HepG2 (cell line): ENCODE measurements around the gene RUNDC1. TPM values are rescaled to one million over a fixed set of nuclear protein-coding genes. Genes with fewer than 3 reads are reported as not detected.
A peak's percentile ranks its signal among the peaks of the same experiment; 100 is the strongest.

Experiments used
- IKZF1 ChIP-seq: fragments of 450-650 bp; IDR thresholded peaks from 2 replicates; pipeline ENCODE4 v1.7.1; 2016
- ISL2 ChIP-seq: sonication (generic); formaldehyde crosslinking; IDR thresholded peaks from 2 replicates; pipeline ENCODE4 v1.5.0; 2020; ENCODE audit warnings: missing genetic modification reagents
- KLF11 ChIP-seq: IDR thresholded peaks from 2 replicates; pipeline ENCODE4 v1.6.1; 2016; ENCODE audit warnings: missing compliant biosample characterization
- KLF6 ChIP-seq: IDR thresholded peaks from 2 replicates; pipeline ENCODE4 v1.8.0; 2016; ENCODE audit warnings: missing biosample characterization, missing genetic modification reagents
- NAIF1 ChIP-seq: sonication (generic); formaldehyde crosslinking; IDR thresholded peaks from 2 replicates; pipeline ENCODE4 v1.5.0; 2020; ENCODE audit warnings: mild to moderate bottlenecking, missing genetic modification reagents, borderline replicate concordance
- NR2C2 ChIP-seq: sonication (generic); formaldehyde crosslinking; IDR thresholded peaks from 2 replicates; pipeline ENCODE4 v1.4.0; 2020; ENCODE audit warnings: missing genetic modification reagents, mild to moderate bottlenecking, moderate library complexity, borderline replicate concordance
- NR2F2 ChIP-seq: IDR thresholded peaks from 2 replicates; pipeline ENCODE4 v1.6.1; 2012; ENCODE audit warnings: low read depth, inconsistent platforms, borderline replicate concordance
- PHF8 ChIP-seq: sonication (generic); formaldehyde crosslinking; IDR thresholded peaks from 2 replicates; pipeline ENCODE4 v1.5.0; 2020; ENCODE audit warnings: missing genetic modification reagents
- RFX3 ChIP-seq: IDR thresholded peaks from 2 replicates; pipeline ENCODE4 v1.6.1; 2016; ENCODE audit warnings: missing biosample characterization, missing genetic modification reagents
- SALL1 ChIP-seq: sonication (generic); formaldehyde crosslinking; IDR thresholded peaks from 2 replicates; pipeline ENCODE4 v1.8.0; 2022; ENCODE audit warnings: mild to moderate bottlenecking, missing genetic modification reagents
- SIN3B ChIP-seq: fragments of 150-350 bp; IDR thresholded peaks from 2 replicates; pipeline ENCODE4 v1.6.1; 2014; ENCODE audit warnings: low read length
- TAF1 ChIP-seq: sonication (generic); formaldehyde crosslinking; IDR thresholded peaks from 2 replicates; pipeline ENCODE4 v1.4.0; 2020; ENCODE audit warnings: missing genetic modification reagents
- TBX2 ChIP-seq: sonication (generic); formaldehyde crosslinking; IDR thresholded peaks from 2 replicates; pipeline ENCODE4 v1.5.0; 2020; ENCODE audit warnings: missing genetic modification reagents, mild to moderate bottlenecking, borderline replicate concordance
- TGIF2 ChIP-seq: IDR thresholded peaks from 2 replicates; pipeline ENCODE4 v1.6.1; 2016; ENCODE audit warnings: control low read depth, missing compliant biosample characterization
- TOE1 ChIP-seq: sonication (generic); formaldehyde crosslinking; IDR thresholded peaks from 2 replicates; pipeline ENCODE4 v1.4.0; 2020; ENCODE audit warnings: mild to moderate bottlenecking, missing genetic modification reagents
- ZFP37 ChIP-seq: sonication (generic); formaldehyde crosslinking; IDR thresholded peaks from 2 replicates; pipeline ENCODE4 v1.4.0; 2020; ENCODE audit warnings: missing genetic modification reagents, borderline replicate concordance
- ZFYVE20 ChIP-seq: sonication (generic); formaldehyde crosslinking; IDR thresholded peaks from 2 replicates; pipeline ENCODE4 v1.8.0; 2023; ENCODE audit warnings: low read depth, mild to moderate bottlenecking, moderate library complexity, missing genetic modification reagents, borderline replicate concordance
- ZNF12 ChIP-seq: sonication (generic); formaldehyde crosslinking; IDR thresholded peaks from 2 replicates; pipeline ENCODE4 v1.5.0; 2020; ENCODE audit warnings: missing genetic modification reagents
- ZNF235 ChIP-seq: sonication (generic); formaldehyde crosslinking; IDR thresholded peaks from 2 replicates; pipeline ENCODE4 v1.8.1; 2023; ENCODE audit warnings: mild to moderate bottlenecking, missing genetic modification reagents, borderline replicate concordance
- ZNF34 ChIP-seq: sonication (generic); formaldehyde crosslinking; IDR thresholded peaks from 2 replicates; pipeline ENCODE4 v1.4.0; 2020; ENCODE audit warnings: mild to moderate bottlenecking, missing genetic modification reagents, borderline replicate concordance
- ZNF549 ChIP-seq: sonication (generic); formaldehyde crosslinking; IDR thresholded peaks from 2 replicates; pipeline ENCODE4 v1.5.0; 2020; ENCODE audit warnings: missing genetic modification reagents
- ZNF724P ChIP-seq: sonication (generic); formaldehyde crosslinking; IDR thresholded peaks from 2 replicates; pipeline ENCODE4 v1.8.0; 2022; ENCODE audit warnings: missing genetic modification reagents, borderline replicate concordance
- ZNF83 ChIP-seq: sonication (generic); formaldehyde crosslinking; IDR thresholded peaks from 2 replicates; pipeline ENCODE4 v1.4.0; 2020; ENCODE audit warnings: missing genetic modification reagents, mild to moderate bottlenecking, borderline replicate concordance
- polyA plus RNA-seq, 8 experiments: library from polyadenylated mRNA; depleted of rRNA in 3 of 8; stranded (reverse) in 7 of 8; unstranded in 1 of 8; fragments of >200 nt; fragmentation: Illumina TruSeq in 4 of 8; extraction: Trizol in 4 of 8; gene quantifications; 2 replicates each; pipeline versions ENCODE4 v1.2.1 to v1.2.3, GENCODE V29; 2011 to 2016; ENCODE audit warnings: low read depth in 4 of 8, missing spikeins in 1 of 8, mixed read lengths in 1 of 8; ENCODE audit not compliant: insufficient read depth in 1 of 8
- total RNA-seq, 5 experiments: library from RNA; depleted of rRNA; stranded (reverse); fragments of >200 nt; fragmentation: Illumina TruSeq; extraction: Trizol; gene quantifications; 2 replicates each; pipeline ENCODE4 v1.2.3, GENCODE V29; 2016; ENCODE audit warnings: low read depth in 1 of 5
- TF ChIP-seq, protein P1 (sequence below): IDR thresholded peaks from 2 replicates; pipeline ENCODE4 v1.6.1; 2016; ENCODE audit warnings: low read depth
- TF ChIP-seq, protein P2 (sequence below): sonication (generic); formaldehyde crosslinking; IDR thresholded peaks from 2 replicates; pipeline ENCODE4 v1.5.1; 2020; ENCODE audit warnings: mild to moderate bottlenecking, missing genetic modification reagents
- TF ChIP-seq, protein P3 (sequence below): fragments of 450-650 bp; IDR thresholded peaks from 2 replicates; pipeline ENCODE4 v1.6.1; 2016

Gene RUNDC1
- total and polyA plus RNA-seq, 2 of the 13 experiments (the other 11 are each of a cell fraction or from before 2014, with no cell fraction given) = 10.3 to 11.4 TPM

DNA sequence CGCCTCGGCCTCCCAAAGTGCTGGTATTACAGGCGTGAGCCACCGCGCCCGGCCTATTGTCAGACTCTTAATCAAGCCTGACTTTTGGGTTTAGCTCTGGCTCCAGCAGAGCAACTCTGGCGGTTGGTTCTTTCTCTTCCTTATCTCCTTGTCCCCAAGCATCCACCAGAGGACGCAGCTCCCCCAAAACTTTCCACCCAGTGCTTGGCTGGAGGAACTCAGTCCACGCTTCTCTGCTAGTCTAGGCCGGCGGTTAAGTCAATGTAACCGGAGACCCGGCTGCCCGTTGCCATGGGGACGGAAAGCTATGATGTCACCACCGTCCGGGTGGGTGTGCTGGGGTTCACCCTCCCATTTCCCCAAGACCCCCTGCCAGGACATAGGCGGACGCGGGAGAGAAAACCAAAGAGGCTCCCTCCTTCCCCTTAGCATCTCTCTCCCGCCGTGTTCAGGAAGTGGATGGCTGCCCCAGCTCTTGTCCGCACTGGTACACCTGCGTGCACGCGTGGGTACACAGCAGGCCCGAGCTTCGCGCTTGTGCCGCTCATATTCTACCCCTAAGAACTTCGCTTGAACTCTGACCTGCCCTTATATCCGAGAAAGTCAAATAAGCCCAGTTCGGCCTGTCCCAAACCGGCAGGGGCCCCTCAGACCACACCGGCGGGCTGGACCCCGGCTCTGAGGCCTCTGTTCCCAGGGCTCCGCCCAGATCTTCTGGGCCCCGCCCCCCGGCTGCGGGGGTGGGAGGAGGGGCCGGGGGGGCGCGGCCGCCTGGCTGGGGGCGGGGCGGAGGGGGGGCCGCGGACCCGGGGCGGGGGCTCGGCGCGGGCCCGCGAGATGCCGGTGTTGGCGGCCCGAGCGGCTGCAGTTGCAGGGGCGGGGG is 44.3 kb downstream of the RUNDC1 start, which contains the start of gene RND2 (continued):
- TF ChIP-seq TBX2 (CRISPR knock-in tag) (0 out of 2 replicates have a peak, but pooled peaks have one; percentile 33), ZNF83 (CRISPR knock-in tag) (peak; percentile 91; the same call in 1 of the 2 replicates), NR2F2 (no peak), TGIF2 (CRISPR knock-in tag) (no peak), TAF1 (CRISPR knock-in tag) (no peak), SIN3B (0 out of 2 replicates have a peak, but pooled peaks have one; percentile 55), ISL2 (0 out of 2 replicates have a peak, but pooled peaks have one; percentile 40), ZFYVE20 (CRISPR knock-in tag) (no peak), ZNF235 (CRISPR knock-in tag) (no peak), ZNF549 (no peak), ZNF12 (CRISPR knock-in tag) (peak; percentile 55; the same call in 1 of the 2 replicates), RFX3 (CRISPR knock-in tag) (peak; percentile 96), ZFP37 (CRISPR knock-in tag) (no peak), TOE1 (0 out of 2 replicates have a peak, but pooled peaks have one; percentile 62), PHF8 (CRISPR knock-in tag) (peak; percentile 61), ZNF724P (CRISPR knock-in tag) (no peak), KLF6 (CRISPR knock-in tag) (peak; percentile 66; the same call in 1 of the 2 replicates), IKZF1 (no peak), NR2C2 (CRISPR knock-in tag) (peak; percentile 58), SALL1 (CRISPR knock-in tag) (peak; percentile 76), ZNF34 (CRISPR knock-in tag) (no peak), NAIF1 (CRISPR knock-in tag) (no peak), KLF11 (peak; percentile 85)
- TF ChIP-seq, protein P1, sequence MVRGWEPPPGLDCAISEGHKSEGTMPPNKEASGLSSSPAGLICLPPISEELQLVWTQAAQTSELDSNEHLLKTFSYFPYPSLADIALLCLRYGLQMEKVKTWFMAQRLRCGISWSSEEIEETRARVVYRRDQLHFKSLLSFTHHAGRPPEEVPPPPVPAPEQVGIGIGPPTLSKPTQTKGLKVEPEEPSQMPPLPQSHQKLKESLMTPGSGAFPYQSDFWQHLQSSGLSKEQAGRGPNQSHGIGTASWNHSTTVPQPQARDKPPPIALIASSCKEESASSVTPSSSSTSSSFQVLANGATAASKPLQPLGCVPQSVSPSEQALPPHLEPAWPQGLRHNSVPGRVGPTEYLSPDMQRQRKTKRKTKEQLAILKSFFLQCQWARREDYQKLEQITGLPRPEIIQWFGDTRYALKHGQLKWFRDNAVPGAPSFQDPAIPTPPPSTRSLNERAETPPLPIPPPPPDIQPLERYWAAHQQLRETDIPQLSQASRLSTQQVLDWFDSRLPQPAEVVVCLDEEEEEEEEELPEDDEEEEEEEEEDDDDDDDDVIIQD (CRISPR knock-in tag) = peak; percentile 66
- TF ChIP-seq, protein P2, sequence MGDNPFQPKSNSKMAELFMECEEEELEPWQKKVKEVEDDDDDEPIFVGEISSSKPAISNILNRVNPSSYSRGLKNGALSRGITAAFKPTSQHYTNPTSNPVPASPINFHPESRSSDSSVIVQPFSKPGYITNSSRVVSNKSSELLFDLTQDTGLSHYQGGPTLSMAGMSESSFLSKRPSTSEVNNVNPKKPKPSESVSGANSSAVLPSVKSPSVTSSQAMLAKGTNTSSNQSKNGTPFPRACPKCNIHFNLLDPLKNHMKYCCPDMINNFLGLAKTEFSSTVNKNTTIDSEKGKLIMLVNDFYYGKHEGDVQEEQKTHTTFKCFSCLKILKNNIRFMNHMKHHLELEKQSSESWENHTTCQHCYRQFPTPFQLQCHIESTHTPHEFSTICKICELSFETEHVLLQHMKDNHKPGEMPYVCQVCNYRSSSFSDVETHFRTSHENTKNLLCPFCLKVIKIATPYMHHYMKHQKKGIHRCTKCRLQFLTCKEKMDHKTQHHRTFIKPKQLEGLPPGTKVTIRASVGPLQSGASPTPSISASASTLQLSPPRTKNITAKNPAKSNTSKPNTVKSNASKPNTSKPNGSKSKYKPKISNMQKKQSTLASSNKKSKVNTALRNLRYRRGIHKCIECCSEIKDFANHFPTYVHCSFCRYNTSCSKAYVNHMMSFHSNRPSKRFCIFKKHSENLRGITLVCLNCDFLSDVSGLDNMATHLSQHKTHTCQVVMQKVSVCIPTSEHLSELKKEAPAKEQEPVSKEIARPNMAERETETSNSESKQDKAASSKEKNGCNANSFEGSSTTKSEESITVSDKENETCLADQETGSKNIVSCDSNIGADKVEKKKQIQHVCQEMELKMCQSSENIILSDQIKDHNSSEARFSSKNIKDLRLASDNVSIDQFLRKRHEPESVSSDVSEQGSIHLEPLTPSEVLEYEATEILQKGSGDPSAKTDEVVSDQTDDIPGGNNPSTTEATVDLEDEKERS (CRISPR knock-in tag) = no peak
- TF ChIP-seq, protein P3, sequence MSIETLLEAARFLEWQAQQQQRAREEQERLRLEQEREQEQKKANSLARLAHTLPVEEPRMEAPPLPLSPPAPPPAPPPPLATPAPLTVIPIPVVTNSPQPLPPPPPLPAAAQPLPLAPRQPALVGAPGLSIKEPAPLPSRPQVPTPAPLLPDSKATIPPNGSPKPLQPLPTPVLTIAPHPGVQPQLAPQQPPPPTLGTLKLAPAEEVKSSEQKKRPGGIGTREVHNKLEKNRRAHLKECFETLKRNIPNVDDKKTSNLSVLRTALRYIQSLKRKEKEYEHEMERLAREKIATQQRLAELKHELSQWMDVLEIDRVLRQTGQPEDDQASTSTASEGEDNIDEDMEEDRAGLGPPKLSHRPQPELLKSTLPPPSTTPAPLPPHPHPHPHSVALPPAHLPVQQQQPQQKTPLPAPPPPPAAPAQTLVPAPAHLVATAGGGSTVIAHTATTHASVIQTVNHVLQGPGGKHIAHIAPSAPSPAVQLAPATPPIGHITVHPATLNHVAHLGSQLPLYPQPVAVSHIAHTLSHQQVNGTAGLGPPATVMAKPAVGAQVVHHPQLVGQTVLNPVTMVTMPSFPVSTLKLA = peak; percentile 38; the same call in 1 of the 2 replicates
